HG02798 (cell line): Measurements from ENCODE around the gene CLDN4.
A peak's percentile ranks its signal among the peaks of the same experiment; 100 is the strongest.
"Not testable (repeated sequence)": the region's sequence is repeated elsewhere in the genome, so short reads cannot be mapped to it uniquely, and the experiment has no call there.

Experiments used
- ATAC-seq: cut with Tn5 transposase; IDR thresholded peaks from one replicate; pipeline ENCODE4 v1.9.1; 2021; ENCODE audit warnings: mild to moderate bottlenecking; ENCODE audit not compliant: unreplicated experiment, poor library complexity

Gene CLDN4

GRCh38 chr7:73830681-73831583, at the start of gene CLDN4:
Gene CLDN4 (plus strand): TSS chr7:73830996. CDS start chr7:73831202, 206 bp downstream.
- ATAC-seq = no peak

GRCh38 chr7:73786588-73786987, 44.2 kb upstream of the CLDN4 start:
- no peak for ATAC-seq

- not testable (repeated sequence) for ATAC-seq
Measured at GRCh38 chr7:73787786-73788048, 43.1 kb upstream of the CLDN4 start.

GRCh38 chr7:73789051-73789450, 41.7 kb upstream of the CLDN4 start:
- ATAC-seq = no peak

GRCh38 chr7:73791170-73791690, 39.6 kb upstream of the CLDN4 start:
- ATAC-seq = not testable (repeated sequence)

GRCh38 chr7:73795188-73795587, 35.6 kb upstream of the CLDN4 start:
- ATAC-seq = not testable (repeated sequence)

- not testable (repeated sequence) for ATAC-seq
Measured at GRCh38 chr7:73796656-73797055, 34.1 kb upstream of the CLDN4 start.

GRCh38 chr7:73797176-73797575, 33.6 kb upstream of the CLDN4 start:
- ATAC-seq = not testable (repeated sequence)

- no peak for ATAC-seq
Measured at GRCh38 chr7:73799282-73800141, 31.3 kb upstream of the CLDN4 start.

- no peak for ATAC-seq
Measured at GRCh38 chr7:73801577-73801976, 29.2 kb upstream of the CLDN4 start.

GRCh38 chr7:73802459-73802858, 28.3 kb upstream of the CLDN4 start:
- no peak for ATAC-seq

GRCh38 chr7:73809467-73809951, 21.3 kb upstream of the CLDN4 start:
- ATAC-seq = no peak

GRCh38 chr7:73810998-73811360, 19.8 kb upstream of the CLDN4 start:
- no peak for ATAC-seq

GRCh38 chr7:73811760-73812168, 19.0 kb upstream of the CLDN4 start:
- peak; percentile 66 for ATAC-seq

- no peak for ATAC-seq
Measured at GRCh38 chr7:73812996-73813395, 17.8 kb upstream of the CLDN4 start.

- ATAC-seq = no peak
Measured at GRCh38 chr7:73815436-73815835, 15.4 kb upstream of the CLDN4 start.

GRCh38 chr7:73817121-73817520, 13.7 kb upstream of the CLDN4 start:
- ATAC-seq = no peak

- ATAC-seq = no peak
Measured at GRCh38 chr7:73820013-73820412, 10.8 kb upstream of the CLDN4 start.

GRCh38 chr7:73821597-73822285, 9.1 kb upstream of the CLDN4 start:
- ATAC-seq = not testable (repeated sequence)
